Activated naive CD4-positive, alpha-beta T cell treated with anti-CD3 and anti-CD28 coated beads, Interleukin-2, amount 50 U/mL, for 24 hours (primary cell): ENCODE measurements around the gene DCAF6.
"Not testable (repeated sequence)": the region's sequence is repeated elsewhere in the genome, so short reads cannot be mapped to it uniquely, and the experiment has no call there.

Experiments
- H3K27ac Mint-ChIP-seq: one replicate; pipeline ENCODE4 v1.8.0; 2021; ENCODE audit warnings: mild to moderate bottlenecking, mixed read lengths
- H3K27me3 Mint-ChIP-seq: one replicate; pipeline ENCODE4 v1.8.0; 2021; ENCODE audit warnings: mixed read lengths
- H3K36me3 Mint-ChIP-seq: one replicate; pipeline ENCODE4 v1.8.0; 2021; ENCODE audit warnings: mixed read lengths
- H3K4me1 Mint-ChIP-seq: one replicate; pipeline ENCODE4 v1.8.0; 2021; ENCODE audit warnings: mixed read lengths
- H3K4me3 Mint-ChIP-seq: one replicate; pipeline ENCODE4 v1.8.0; 2021; ENCODE audit warnings: mild to moderate bottlenecking, mixed read lengths
- H3K9me3 Mint-ChIP-seq: one replicate; pipeline ENCODE4 v1.8.0; 2021; ENCODE audit warnings: mixed read lengths

The DCAF6 gene

DNA sequence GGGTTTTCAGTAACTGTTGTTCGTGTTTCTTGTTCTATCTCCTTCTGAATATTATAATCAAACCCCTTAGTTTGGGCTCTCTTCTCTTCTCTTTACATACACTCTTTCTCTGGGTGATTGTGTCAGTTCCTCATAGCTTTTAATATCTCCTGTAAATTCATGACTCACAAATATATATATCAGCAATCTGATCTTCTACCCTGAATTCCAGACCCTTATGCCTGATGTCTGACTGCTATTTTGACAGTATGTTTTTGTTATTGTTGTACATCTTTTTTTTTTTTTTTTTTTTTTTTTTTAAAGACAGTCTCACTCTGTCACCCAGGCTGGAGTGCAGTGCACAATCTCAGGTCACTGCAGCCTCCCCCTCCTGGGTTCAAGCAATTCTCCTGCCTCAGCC lies 71.2 kb downstream of the DCAF6 start:
- Mint-ChIP-seq H3K4me1 (peaks cover 3% of the 10 kb centered on the region), H3K9me3 (no peaks in the 10 kb centered on the region), H3K4me3 (no peak overlapping the region), H3K36me3 (peaks cover 30% of the 10 kb centered on the region), H3K27ac (no peak overlapping the region), H3K27me3 (no peaks in the 10 kb centered on the region)

GRCh38 chr1:168008595-168008994 lies 72.1 kb downstream of the DCAF6 start:
- Mint-ChIP-seq H3K27ac (no peak overlapping the region), H3K27me3 (no peaks in the 10 kb centered on the region), H3K9me3 (no peaks in the 10 kb centered on the region), H3K36me3 (peaks cover 28% of the 10 kb centered on the region), H3K4me3 (no peak overlapping the region), H3K4me1 (peaks cover 3% of the 10 kb centered on the region)

DNA sequence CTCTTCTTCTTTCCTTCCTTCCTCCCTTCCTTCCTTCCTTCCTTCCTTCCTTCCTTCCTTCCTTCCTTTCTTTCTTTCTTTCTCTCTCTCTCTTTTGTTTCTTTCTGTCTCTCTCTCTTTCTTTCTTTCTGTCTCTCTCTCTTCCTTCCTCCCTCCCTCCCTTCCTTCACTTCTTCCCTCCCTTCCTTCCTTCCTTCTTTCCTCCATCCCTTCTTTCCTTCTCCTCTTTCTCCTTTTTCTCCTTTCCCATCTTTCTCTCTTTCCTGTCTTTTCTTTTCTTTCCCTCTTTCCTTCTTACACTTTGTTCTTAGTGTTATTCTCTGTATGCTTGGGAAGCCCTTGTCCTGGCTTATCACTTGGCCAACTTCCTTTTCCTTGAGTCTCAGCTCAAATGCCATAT lies 72.8 kb downstream of the DCAF6 start:
- Mint-ChIP-seq H3K4me1 (peaks cover 3% of the 10 kb centered on the region), H3K36me3 (peaks cover 33% of the 10 kb centered on the region), H3K27me3 (no peaks in the 10 kb centered on the region), H3K9me3 (no peaks in the 10 kb centered on the region), H3K27ac (no peak overlapping the region), H3K4me3 (no peak overlapping the region)

DNA sequence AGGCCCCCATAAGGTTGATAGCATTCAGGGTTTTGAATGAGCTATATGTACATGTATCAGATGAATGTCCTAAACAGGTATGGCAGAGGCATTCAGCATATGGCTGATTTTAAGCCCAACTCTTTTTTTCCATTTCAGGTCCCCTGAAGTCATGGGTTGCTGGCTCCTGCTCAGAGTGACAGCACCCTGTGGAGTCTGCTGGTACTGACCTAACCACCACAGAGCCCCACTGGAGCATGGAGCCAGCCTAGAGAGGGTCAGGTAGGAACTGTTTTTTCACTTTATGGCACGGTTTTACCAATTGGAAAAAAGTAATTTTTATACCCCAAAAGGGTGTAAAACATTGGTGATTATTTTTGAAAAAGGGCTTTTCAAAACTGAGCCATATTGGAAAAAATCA lies 82.9 kb downstream of the DCAF6 start:
- Mint-ChIP-seq H3K27ac (no peak overlapping the region), H3K27me3 (no peaks in the 10 kb centered on the region), H3K9me3 (no peaks in the 10 kb centered on the region), H3K4me1 (no peaks in the 10 kb centered on the region), H3K36me3 (peaks cover 16% of the 10 kb centered on the region), H3K4me3 (no peak overlapping the region)

- Mint-ChIP-seq H3K4me1 (no peaks in the 10 kb centered on the region), H3K9me3 (no peaks in the 10 kb centered on the region), H3K27me3 (no peaks in the 10 kb centered on the region), H3K4me3 (no peak overlapping the region), H3K36me3 (peaks cover 3% of the 10 kb centered on the region), H3K27ac (no peak overlapping the region)
Measured at GRCh38 chr1:168031198-168031597, 94.7 kb downstream of the DCAF6 start.

DNA sequence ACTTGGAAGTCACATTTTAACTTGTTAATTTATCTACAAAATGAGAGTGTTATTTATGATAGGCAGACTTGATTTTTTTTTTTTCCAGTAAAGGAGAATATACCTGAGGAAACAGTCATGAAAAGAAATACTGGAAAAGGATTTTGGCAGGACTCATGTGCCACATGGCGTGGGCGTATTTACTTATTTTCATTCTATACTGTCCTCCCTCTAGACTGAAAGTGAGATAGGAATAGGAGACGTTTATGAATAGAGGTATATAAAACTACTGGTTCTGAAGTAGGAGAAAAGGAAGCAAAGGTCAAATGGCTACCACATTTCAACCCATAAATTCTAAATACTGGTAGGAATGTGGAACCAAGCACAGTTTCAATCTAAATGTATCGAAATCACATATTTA lies 95.1 kb downstream of the DCAF6 start:
- H3K27me3 Mint-ChIP-seq, result no peaks in the 10 kb centered on the region
- no peak overlapping the region for H3K27ac Mint-ChIP-seq
- H3K36me3 Mint-ChIP-seq, result peaks cover 4% of the 10 kb centered on the region
- no peaks in the 10 kb centered on the region for H3K9me3 Mint-ChIP-seq
- no peaks in the 10 kb centered on the region for H3K4me1 Mint-ChIP-seq
- no peak overlapping the region for H3K4me3 Mint-ChIP-seq

GRCh38 chr1:168032029-168032428 lies 95.5 kb downstream of the DCAF6 start:
- no peaks in the 10 kb centered on the region for H3K9me3 Mint-ChIP-seq
- peaks cover 4% of the 10 kb centered on the region for H3K36me3 Mint-ChIP-seq
- no peak overlapping the region for H3K4me3 Mint-ChIP-seq
- H3K4me1 Mint-ChIP-seq, result no peaks in the 10 kb centered on the region
- H3K27ac Mint-ChIP-seq, result no peak overlapping the region
- no peaks in the 10 kb centered on the region for H3K27me3 Mint-ChIP-seq

DNA sequence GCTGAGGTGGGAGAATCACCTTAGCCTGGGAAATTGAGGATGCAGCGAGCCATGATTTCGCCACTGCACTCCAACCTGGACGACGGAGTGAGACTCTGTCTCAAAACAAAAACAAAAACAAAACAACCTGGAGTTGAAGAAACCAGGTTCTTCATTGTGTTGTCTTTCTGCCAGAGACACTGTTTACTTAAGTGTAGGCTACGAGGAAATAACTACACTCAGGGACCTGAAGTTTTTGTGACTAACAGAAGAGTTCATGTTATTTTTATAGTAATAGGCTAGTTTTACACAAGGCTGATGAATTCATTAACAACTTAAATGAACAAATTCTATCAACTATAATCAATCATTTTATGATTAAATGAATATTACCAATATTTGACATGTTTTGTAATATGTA lies 98.9 kb downstream of the DCAF6 start:
- H3K4me1 Mint-ChIP-seq, result no peaks in the 10 kb centered on the region

DNA sequence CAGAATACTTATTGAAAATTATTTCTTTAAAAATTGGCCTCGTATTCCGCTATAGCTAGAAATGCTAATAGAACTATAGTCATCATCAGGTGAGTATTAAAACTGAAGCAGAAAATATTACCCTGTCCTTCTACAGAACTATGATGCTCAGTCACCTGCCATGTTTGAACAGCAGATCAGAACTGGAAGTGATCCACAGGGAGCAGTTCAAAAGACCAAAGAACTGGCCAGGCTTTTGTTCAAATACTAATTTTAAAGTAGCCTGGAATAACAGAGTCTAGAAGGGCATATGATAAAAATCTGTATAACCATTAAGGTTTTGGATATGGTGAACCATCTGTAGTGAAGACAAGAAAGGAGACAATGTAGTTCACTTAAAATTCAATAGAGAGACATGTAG lies 105.9 kb downstream of the DCAF6 start:
- H3K4me1 Mint-ChIP-seq, result no peaks in the 10 kb centered on the region
- no peak overlapping the region for H3K27ac Mint-ChIP-seq
- H3K27me3 Mint-ChIP-seq, result no peaks in the 10 kb centered on the region
- H3K4me3 Mint-ChIP-seq, result no peak overlapping the region
- peaks cover 20% of the 10 kb centered on the region for H3K36me3 Mint-ChIP-seq
- no peaks in the 10 kb centered on the region for H3K9me3 Mint-ChIP-seq

More for the DNA sequence above, 98.9 kb downstream of the DCAF6 start:
- H3K27me3 Mint-ChIP-seq, result no peaks in the 10 kb centered on the region
- no peak overlapping the region for H3K4me3 Mint-ChIP-seq
- H3K27ac Mint-ChIP-seq, result no peak overlapping the region
- H3K36me3 Mint-ChIP-seq, result peaks cover 7% of the 10 kb centered on the region
- no peaks in the 10 kb centered on the region for H3K9me3 Mint-ChIP-seq

GRCh38 chr1:168045311-168045710 lies 108.8 kb downstream of the DCAF6 start:
- Mint-ChIP-seq H3K9me3 (no peaks in the 10 kb centered on the region), H3K36me3 (peaks cover 21% of the 10 kb centered on the region), H3K4me1 (no peaks in the 10 kb centered on the region), H3K4me3 (no peak overlapping the region), H3K27ac (no peak overlapping the region), H3K27me3 (no peaks in the 10 kb centered on the region)

DNA sequence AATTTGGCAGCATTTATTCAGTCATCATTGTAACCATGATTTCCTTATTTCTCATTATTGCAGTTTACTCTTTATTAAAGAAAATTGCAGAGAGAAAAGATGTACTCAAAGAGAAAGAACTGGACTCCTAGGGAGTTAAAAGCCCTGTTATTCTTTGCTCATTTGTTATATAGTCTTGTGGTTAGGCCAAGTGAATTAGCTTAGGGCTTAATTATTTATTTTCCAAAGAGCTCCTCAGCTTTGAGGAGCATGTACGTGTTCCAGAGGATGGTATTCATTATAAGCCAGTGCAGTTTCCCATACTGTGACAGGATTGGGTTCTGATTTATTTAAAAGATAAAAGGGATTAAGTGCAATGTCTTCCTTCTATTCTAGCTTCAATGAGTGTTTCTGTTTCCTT lies 113.8 kb downstream of the DCAF6 start:
- no peaks in the 10 kb centered on the region for H3K4me1 Mint-ChIP-seq
- no peaks in the 10 kb centered on the region for H3K27me3 Mint-ChIP-seq
- peaks cover 4% of the 10 kb centered on the region for H3K36me3 Mint-ChIP-seq
- H3K9me3 Mint-ChIP-seq, result no peaks in the 10 kb centered on the region
- no peak overlapping the region for H3K27ac Mint-ChIP-seq
- no peak overlapping the region for H3K4me3 Mint-ChIP-seq

GRCh38 chr1:168050880-168051279 lies 114.4 kb downstream of the DCAF6 start:
- Mint-ChIP-seq H3K36me3 (peaks cover 6% of the 10 kb centered on the region), H3K9me3 (no peaks in the 10 kb centered on the region), H3K4me1 (no peaks in the 10 kb centered on the region), H3K27ac (no peak overlapping the region), H3K27me3 (no peaks in the 10 kb centered on the region), H3K4me3 (no peak overlapping the region)

- Mint-ChIP-seq H3K4me3 (no peak overlapping the region), H3K27me3 (no peaks in the 10 kb centered on the region), H3K36me3 (peaks cover 5% of the 10 kb centered on the region), H3K9me3 (no peaks in the 10 kb centered on the region), H3K4me1 (no peaks in the 10 kb centered on the region), H3K27ac (no peak overlapping the region)
Measured at GRCh38 chr1:168053681-168054080, 117.2 kb downstream of the DCAF6 start.

- no peak overlapping the region for H3K27ac Mint-ChIP-seq
- no peaks in the 10 kb centered on the region for H3K27me3 Mint-ChIP-seq
- peaks cover 5% of the 10 kb centered on the region for H3K36me3 Mint-ChIP-seq
- no peak overlapping the region for H3K4me3 Mint-ChIP-seq
- no peaks in the 10 kb centered on the region for H3K4me1 Mint-ChIP-seq
- no peaks in the 10 kb centered on the region for H3K9me3 Mint-ChIP-seq
Measured at GRCh38 chr1:168054117-168054516, 117.6 kb downstream of the DCAF6 start.

DNA sequence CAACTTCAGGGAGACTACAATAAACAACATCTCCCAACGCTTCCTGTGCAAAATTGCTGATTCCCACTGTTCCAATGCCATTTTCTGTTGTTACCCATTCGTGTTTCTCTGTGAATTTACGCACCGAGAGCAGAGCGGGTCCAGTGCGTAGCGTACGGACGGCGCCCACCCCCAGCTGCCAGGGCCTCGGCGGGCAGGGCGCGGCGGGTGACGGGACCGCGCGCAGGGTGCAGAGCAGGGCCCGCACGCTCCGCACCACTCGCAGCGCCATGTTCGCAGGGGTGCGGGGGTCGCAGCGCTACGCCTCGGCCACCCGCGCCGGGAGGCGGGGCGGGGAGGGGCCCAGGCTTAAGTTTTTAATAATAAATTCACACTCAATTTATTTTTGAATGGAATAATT lies 119.7 kb downstream of the DCAF6 start:
- H3K27me3 Mint-ChIP-seq, H3K9me3 Mint-ChIP-seq, H3K36me3 Mint-ChIP-seq, H3K27ac Mint-ChIP-seq, H3K4me1 Mint-ChIP-seq, H3K4me3 Mint-ChIP-seq: not testable (repeated sequence)

DNA sequence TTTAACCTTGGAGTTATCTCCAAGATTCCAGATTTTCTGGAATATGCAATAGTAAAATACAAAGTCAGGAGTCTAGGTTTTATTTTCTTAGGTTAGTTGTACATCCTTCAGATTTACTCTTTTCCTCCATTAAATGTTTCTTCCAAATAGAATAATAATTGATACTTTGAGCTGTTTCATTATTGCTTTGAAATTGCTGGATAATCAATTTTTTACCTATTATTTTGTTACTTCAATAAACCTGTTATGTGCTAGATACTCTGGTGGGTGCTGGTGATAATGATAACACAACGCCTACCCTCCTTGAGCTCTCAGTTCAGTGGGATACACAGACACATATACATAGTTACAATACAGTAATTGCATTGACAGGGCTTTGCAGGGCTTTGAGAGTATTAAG lies 120.9 kb downstream of the DCAF6 start:
- no peaks in the 10 kb centered on the region for H3K27me3 Mint-ChIP-seq
- H3K4me3 Mint-ChIP-seq, result no peak overlapping the region
- H3K27ac Mint-ChIP-seq, result no peak overlapping the region
- no peaks in the 10 kb centered on the region for H3K9me3 Mint-ChIP-seq
- H3K36me3 Mint-ChIP-seq, result peaks cover 7% of the 10 kb centered on the region
- no peaks in the 10 kb centered on the region for H3K4me1 Mint-ChIP-seq

DNA sequence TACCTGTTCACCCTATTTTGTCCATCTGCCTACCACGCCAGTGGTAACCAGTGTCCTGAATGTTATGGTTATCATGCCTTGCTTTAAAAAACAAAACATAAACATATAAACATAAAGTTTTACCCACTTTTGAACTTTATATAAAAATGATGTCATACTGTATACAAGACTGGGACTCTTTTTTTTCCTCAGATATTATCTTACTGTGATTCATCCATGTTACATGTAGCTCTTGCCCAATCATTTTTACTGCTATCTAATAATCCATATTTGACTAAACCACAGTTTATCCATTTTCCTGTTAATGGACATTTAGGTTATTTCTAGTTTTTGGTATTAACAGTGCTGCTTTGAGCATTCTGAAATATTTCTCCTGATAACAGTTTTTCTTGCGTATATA lies 121.4 kb downstream of the DCAF6 start:
- no peak overlapping the region for H3K4me3 Mint-ChIP-seq
- H3K27me3 Mint-ChIP-seq, result no peaks in the 10 kb centered on the region
- no peaks in the 10 kb centered on the region for H3K4me1 Mint-ChIP-seq
- H3K27ac Mint-ChIP-seq, result no peak overlapping the region
- H3K36me3 Mint-ChIP-seq, result peaks cover 7% of the 10 kb centered on the region
- no peaks in the 10 kb centered on the region for H3K9me3 Mint-ChIP-seq
